Measurements from ENCODE around the gene ABCB6.
"Not testable (repeated sequence)": the region's sequence is repeated elsewhere in the genome, so short reads cannot be mapped to it uniquely, and the experiment has no call there.

Gene ABCB6

GRCh38 chr2:219213486-219214071 lies 5.2 kb downstream of the ABCB6 start:
- DNase-seq (ENCODE audit: low read depth in 2 of 2) = no peak

GRCh38 chr2:219213026-219213415 lies 5.7 kb downstream of the ABCB6 start:
- DNase-seq (ENCODE audit: low read depth in 2 of 2) = no peak

GRCh38 chr2:219210886-219211362 lies 7.8 kb downstream of the ABCB6 start:
- DNase-seq (ENCODE audit: low read depth in 2 of 2) = no peak

- DNase-seq (ENCODE audit: low read depth in 2 of 2) = no peak
Observed at GRCh38 chr2:219210196-219210885, 8.4 kb downstream of the ABCB6 start.

- no peak for DNase-seq (ENCODE audit: low read depth in 2 of 2)
Observed at GRCh38 chr2:219209236-219210195, 9.2 kb downstream of the ABCB6 start.

DNA sequence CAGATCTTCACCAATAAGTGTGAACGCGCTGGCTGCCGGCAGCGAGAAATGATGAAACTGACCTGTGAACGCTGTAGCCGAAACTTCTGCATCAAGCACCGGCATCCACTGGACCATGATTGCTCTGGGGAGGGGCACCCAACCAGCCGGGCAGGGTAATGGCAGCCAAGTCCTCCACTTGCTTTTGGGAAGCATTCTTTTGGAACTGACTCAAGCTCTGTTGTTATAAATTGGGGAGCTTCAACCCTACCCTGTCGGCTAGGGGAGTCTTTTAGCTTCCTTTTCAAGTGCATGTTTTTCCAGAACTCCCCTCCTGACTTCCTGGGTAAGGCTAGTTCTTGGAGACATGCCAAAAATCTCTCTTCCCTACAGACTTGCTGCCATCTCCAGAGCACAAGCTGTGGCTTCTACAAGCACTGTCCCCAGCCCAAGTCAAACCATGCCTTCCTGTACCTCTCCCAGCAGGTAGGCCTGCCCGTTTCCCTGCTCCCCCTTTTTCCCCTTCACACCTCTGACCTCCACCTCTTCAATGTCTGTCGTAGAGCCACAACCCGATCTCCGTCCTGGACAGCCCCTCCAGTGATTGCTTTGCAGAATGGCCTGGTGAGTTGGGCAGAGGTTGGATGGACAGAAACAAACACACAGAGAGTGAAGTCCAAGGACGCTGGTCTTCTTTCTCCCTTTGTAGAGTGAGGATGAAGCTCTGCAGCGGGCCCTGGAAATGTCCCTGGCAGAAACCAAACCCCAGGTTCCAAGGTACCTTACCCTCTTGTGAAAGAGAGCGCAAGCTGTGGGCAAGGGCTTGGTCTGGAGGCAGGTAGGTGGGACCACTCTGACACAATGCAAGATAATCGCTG lies 10.6 kb downstream of the ABCB6 start:
- DNase-seq (ENCODE audit: low read depth in 2 of 2) = no peak

GRCh38 chr2:219207134-219207883 lies 11.4 kb downstream of the ABCB6 start:
- DNase-seq (ENCODE audit: low read depth in 2 of 2) = no peak

DNA sequence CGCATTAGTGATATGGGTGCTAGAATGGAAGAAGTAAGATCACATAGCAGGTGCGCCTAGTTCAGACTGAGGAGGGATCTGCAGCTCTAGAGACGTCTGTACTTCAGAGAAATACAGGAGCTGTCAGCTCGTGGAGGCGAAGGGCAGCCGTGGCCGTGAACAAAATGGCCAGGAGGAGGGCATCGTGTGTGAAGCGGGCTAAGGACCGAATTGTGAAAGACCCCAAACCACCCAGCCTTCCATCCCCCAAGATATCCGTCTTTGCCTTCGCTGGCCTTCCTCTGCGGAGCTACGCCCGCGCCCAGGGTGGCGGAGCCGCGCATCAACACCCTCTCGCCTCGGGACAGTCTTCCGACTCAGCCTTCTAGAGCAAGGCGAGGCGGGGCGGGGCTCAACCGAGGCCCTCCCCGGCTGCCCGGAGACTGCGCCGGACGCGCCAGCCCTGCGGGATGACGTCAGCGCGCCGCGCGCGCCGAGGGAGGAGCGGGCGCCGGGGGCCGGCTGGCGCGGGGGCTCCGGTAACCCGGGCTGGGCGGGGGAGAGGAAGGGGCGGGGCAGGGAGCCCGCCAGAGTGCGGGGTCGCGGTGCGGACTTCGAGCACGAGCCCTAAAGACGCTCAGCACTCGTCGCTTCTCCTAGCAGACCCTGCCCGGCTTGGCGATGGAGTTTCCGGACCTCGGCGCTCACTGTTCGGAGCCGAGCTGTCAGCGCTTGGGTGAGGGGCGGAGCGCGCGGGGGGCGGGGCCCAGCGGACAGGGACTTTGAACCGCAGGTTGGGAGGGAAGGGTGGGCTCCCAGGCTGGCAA lies 12.2 kb downstream of the ABCB6 start, which contains the start of gene ZFAND2B:
ZFAND2B (plus strand) TSS at position 455 of the 806 bp plus-strand sequence; CDS start at position 661, 206 bp downstream.
- DNase-seq (ENCODE audit: low read depth in 2 of 2) = peak; percentile 93 to 95

GRCh38 chr2:219205981-219206327 lies 12.8 kb downstream of the ABCB6 start:
- no peak for DNase-seq (ENCODE audit: low read depth in 2 of 2)

- DNase-seq (ENCODE audit: low read depth in 2 of 2) = no peak
Observed at GRCh38 chr2:219205165-219205538, 13.6 kb downstream of the ABCB6 start.

- DNase-seq (ENCODE audit: low read depth in 2 of 2) = no peak
Observed at GRCh38 chr2:219204425-219205164, 14.2 kb downstream of the ABCB6 start.

- not testable (repeated sequence) for DNase-seq (ENCODE audit: low read depth in 2 of 2)
Observed at GRCh38 chr2:219201331-219201730, 17.4 kb downstream of the ABCB6 start.

DNA sequence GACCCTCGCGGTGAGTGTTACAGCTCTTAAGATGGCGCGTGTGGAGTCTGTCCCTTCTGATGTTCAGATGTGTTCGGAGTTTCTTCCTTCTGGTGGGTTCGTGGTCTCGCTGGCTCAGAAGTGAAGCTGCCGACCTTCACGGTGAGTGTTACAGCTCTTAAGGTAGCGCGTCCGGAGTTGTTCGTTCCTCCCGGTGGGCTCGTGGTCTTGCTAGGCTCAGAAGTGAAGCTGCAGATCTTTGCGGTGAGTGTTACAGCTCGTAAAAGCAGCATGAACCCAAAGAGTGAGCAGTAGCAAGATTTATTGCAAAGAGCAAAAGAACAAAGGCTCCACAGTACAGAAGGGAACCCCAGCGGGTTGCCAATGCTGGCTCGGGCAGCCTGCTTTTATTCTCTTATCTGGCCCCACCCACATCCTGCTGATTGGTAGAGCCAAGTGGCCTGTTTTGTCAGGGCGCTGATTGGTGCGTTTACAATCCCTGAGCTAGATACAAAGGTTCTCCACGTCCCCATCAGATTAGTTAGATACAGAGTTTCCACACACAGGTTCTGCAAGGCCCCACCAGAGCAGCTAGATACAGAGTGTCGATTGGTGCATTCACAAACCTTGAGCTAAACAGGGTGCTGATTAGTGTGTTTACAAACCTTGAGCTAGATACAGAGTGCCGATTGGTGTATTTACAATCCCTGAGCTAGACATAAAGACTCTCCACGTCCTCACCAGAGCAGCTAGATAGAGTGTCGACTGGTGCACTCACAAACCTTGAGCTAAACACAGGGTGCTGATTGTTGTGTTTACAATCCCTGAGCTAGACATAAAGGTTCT lies 18.0 kb downstream of the ABCB6 start:
- not testable (repeated sequence) for DNase-seq (ENCODE audit: low read depth in 2 of 2)

- DNase-seq (ENCODE audit: low read depth in 2 of 2) = no peak
Observed at GRCh38 chr2:219199470-219200211, 19.1 kb downstream of the ABCB6 start.

DNA sequence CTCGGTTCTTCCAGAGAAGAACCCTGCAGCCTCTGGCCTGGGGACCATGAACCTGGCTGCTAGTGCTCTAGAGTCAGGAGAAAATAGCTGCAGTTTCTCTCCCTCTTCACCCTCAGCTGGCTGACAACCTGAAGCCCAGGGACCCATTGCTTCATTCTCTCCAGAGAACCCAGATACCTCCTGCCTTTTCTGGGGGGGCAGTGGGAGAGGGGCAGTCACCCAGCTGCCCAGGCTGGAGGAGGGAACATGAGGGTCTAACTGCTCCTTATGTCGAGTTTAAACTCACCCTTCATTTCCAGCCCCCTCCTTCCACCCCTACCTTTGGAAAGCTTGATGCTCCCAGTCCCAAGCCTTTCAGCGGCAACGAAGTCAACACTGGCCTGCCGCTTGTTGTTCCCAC lies 19.8 kb downstream of the ABCB6 start:
- no peak for DNase-seq (ENCODE audit: low read depth in 2 of 2)

GRCh38 chr2:219197388-219197787 lies 21.4 kb downstream of the ABCB6 start:
- DNase-seq (ENCODE audit: low read depth in 2 of 2) = no peak

- DNase-seq (ENCODE audit: low read depth in 2 of 2) = no peak
Observed at GRCh38 chr2:219186754-219187456, 31.9 kb downstream of the ABCB6 start.

All from stimulated activated CD4-positive, alpha-beta T cell treated with anti-CD3 and anti-CD28 coated beads, Interleukin-1b, Interleukin-23, amount 100 ng/mL, for 4 hours (primary cell).